Measurements from ENCODE around the gene BACE1-AS.
A peak's percentile ranks its signal among the peaks of the same experiment; 100 is the strongest.
"Not testable (repeated sequence)": the region's sequence is repeated elsewhere in the genome, so short reads cannot be mapped to it uniquely, and the experiment has no call there.

The BACE1-AS gene

DNA sequence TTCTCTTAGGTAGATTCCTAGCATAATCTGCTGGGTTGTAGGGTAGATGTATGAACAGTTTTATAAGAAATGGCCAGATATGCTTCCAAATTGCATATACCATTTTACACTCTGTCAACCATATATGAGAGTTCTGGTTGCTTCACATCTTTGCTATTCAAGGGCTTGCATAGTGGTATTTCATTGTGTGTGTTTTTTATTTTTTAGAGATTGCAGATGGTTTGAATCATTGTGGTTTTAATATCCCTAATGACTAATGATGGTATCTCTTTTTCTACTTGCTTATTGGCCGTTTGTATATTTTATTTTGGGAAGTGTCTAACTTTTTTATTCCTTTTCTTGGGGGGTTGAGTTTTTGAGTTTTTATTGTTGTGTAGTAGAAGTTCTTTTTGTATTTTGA, 31.7 kb upstream of the BACE1-AS start:
- DNase-seq (ENCODE audit: extremely low read depth, low read depth), result no peak
- TF ChIP-seq, protein P1, sequence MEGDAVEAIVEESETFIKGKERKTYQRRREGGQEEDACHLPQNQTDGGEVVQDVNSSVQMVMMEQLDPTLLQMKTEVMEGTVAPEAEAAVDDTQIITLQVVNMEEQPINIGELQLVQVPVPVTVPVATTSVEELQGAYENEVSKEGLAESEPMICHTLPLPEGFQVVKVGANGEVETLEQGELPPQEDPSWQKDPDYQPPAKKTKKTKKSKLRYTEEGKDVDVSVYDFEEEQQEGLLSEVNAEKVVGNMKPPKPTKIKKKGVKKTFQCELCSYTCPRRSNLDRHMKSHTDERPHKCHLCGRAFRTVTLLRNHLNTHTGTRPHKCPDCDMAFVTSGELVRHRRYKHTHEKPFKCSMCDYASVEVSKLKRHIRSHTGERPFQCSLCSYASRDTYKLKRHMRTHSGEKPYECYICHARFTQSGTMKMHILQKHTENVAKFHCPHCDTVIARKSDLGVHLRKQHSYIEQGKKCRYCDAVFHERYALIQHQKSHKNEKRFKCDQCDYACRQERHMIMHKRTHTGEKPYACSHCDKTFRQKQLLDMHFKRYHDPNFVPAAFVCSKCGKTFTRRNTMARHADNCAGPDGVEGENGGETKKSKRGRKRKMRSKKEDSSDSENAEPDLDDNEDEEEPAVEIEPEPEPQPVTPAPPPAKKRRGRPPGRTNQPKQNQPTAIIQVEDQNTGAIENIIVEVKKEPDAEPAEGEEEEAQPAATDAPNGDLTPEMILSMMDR (IDR thresholded peaks at IDR 0.05; ENCODE audit: low read depth, low read length), result no peak

DNA sequence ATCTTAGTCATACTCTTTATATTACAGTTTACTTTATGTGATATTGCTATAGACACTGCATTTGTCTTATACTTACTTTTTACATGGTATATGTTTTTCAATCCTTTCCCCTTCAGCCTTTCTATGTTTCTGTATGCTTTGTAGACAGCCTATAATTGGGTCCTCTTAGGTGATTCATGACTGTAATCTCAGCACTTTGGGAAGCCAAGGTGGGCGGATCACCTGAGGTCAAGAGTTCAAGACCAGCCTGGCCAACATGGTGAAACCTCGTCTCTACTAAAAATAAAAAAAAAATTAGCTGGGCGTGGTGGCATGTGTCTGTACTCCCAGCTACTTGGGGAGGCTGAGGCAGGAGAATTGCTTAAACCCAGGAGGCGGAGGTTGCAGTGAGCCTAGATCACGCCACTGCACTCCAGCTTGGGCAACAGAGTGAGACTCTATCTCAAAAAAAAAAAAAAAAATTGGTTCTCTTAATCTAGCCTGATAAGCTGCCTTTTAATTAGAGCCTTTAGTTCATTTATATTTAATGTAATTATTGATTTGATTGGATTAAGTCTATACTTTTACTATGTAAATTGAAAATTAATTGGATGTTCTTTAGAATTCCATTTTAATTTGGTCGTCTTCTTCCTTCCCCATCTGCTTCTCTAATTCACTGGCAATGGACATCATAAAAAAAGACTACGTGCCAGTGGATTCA, 26.4 kb upstream of the BACE1-AS start:
- not testable (repeated sequence) for DNase-seq (ENCODE audit: extremely low read depth, low read depth)

DNA sequence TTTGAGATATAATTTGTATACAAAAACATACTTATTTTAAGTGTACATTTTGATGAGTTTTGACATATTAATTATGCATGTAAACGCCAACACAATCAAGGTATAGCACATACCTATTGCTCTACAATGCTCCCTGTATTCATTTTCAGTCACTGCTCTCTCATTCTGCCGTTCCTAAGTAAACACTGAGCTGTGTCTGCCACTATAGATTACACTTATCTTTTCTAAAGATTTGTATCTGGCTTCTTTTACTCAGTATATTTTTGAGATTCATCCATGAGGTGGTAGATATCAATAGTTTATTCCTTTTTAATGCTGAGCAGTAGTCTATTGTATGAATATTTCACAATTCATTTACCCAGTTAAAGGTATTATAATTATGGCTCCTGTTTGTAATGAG, 25.4 kb upstream of the BACE1-AS start:
- DNase-seq (ENCODE audit: extremely low read depth, low read depth), result no peak
- TF ChIP-seq, protein P1 (IDR thresholded peaks at IDR 0.05; ENCODE audit: low read depth, low read length), result no peak

DNA sequence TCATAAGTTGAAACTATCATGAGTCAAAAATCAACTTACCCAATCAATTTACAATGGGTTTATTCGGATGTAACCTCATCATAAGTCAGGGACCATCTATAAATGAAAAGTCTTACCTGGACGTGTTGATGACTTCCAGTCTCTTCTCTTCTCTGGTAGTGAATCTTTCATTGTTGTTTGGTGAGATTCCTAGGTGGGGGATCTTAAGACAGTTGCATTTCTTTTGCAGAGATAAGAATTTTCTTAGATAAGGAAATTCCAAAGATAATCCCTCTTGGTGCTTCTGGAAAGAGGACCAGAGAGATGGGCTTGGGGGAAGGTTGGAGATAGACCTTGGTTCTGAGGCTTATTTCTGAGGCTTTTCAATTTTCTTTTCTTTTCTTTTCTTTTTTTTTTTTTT, 21.3 kb upstream of the BACE1-AS start:
- TF ChIP-seq, protein P1 (IDR thresholded peaks at IDR 0.05; ENCODE audit: low read depth, low read length), result no peak

DNA sequence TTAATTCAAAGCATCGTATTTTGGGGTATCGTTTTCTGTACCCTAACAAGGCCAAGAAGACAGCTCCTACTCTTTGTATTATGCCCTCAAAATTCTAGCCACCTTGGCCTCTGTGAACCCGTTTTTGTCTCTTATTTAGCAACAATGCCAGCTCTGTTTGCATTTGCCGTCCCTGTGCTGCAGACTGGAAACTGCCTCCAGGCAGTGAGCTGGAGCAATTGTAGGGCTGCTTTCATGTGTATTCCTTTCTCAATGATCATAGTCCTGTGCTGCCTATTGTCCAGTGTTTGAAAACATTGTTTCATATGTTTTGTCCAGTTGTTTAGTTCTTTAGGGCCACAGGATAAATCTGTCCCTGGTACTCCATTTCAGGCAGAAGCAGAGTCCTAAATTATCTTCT, 19.9 kb upstream of the BACE1-AS start:
- TF ChIP-seq, protein P1 (IDR thresholded peaks at IDR 0.05; ENCODE audit: low read depth, low read length), result no peak
- DNase-seq (ENCODE audit: extremely low read depth, low read depth), result no peak

More for the DNA sequence above, 21.3 kb upstream of the BACE1-AS start:
- DNase-seq (ENCODE audit: extremely low read depth, low read depth), result no peak

DNA sequence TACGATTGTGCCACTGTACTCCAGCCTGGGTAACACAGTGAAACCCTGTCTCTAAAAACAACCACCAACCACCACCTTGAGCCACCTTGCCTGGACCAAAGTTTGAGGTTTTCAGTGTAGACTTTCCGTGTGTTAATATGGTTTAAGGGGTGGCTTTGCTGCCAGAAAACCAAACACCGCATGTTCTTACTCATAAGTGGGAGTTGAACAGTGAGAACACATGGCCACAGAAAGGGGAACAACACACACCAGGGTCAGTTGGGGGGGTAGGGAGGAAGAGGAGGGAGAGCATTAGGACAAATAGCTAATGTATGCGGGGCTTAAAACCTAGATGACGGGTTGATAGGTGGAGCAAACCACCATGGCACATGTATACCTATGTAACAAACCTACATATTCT, 19.0 kb upstream of the BACE1-AS start:
- DNase-seq (ENCODE audit: extremely low read depth, low read depth), result not testable (repeated sequence)

DNA sequence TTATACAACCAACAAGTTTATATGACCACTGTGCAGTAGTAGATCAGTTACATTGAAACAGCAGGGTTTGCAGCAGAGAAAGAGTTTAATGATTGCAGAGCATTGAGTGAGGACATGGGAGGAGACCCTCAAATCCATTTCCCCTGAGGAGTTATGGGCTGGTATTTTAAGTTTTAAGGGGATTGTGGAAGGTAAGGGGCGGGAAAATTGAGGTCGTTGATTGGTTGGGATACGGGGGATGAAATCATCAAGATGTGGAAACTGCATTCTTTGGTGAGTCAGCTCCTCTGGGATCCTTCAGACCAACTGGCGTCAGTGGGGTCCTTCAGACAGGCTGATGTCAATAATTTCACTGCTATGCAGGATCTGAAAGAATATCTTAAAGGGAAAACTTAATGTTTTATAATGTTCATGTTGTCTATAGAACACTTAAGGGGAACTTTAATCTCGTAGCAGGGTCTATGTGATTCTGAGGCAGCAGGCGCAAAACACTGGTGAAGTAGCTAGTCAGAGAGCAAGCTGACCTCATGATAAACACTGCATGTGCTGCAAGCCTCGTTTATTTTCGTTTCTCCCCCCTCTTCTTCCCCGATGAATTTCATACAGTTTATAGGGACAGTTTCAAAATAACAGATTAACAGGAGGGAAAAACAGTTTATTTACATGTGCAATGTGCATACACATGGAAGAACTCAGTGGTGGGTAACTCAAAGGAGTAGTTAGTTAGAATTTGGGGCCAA, 17.4 kb upstream of the BACE1-AS start:
- TF ChIP-seq, protein P1 (IDR thresholded peaks at IDR 0.05; ENCODE audit: low read depth, low read length), result no peak
- peak; percentile 10 for DNase-seq (ENCODE audit: extremely low read depth, low read depth)

DNA sequence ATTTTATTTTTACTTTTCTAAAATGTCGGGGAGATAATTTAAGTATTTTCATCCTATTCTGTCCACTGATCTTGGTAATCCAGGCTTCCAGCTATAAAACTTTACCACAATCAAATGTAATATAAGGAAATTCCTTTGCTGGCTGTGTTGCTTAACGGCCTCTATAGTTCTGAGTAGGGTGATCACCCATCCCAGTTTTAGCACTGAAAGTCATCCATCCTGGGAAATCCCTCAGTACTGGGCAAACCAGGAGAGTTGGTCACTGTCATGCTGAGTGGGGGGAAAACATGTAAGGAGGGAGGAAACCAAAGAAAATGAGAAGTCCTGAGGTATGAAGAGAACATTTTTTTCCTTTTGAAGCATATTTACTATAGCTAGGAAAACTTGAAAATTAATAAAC, 12.8 kb upstream of the BACE1-AS start:
- no peak for DNase-seq (ENCODE audit: extremely low read depth, low read depth)

More for the DNA sequence above, 12.8 kb upstream of the BACE1-AS start:
- TF ChIP-seq, protein P1 (IDR thresholded peaks at IDR 0.05; ENCODE audit: low read depth, low read length), result no peak
